HCT116 (cell line): ENCODE data around the gene SEMA3E. TPM values are rescaled to one million over a fixed set of nuclear protein-coding genes. Genes with fewer than 3 reads are reported as not detected.
"Not testable (repeated sequence)": the region's sequence is repeated elsewhere in the genome, so short reads cannot be mapped to it uniquely, and the experiment has no call there.

Experiments used
- ATAC-seq: fragments of 200-7000 bp; cut with Tn5 transposase; 2 replicates; pipeline ENCODE4 v1.9.1; 2020; ENCODE audit warnings: mild to moderate bottlenecking, moderate library complexity
- BruUV-seq: library from RNA; stranded (reverse); fragments of 400-500 nt; replicated peaks from 2 replicates; lab custom pipeline; 2021; lab: Mats Ljungman, UMichigan
- CTCF ChIA-PET: fragments of 300-600 bp; sonication (Branson Sonifier 250); formaldehyde crosslinking; loops from one replicate; lab custom pipeline; 2021; ENCODE audit warnings: antibody characterized with exemption; lab: Charles Lee
- POLR2A ChIA-PET: fragments of 300-600, 350-600 bp; sonication (Branson Sonifier 250); formaldehyde crosslinking; loops from one replicate; lab custom pipeline; 2021; ENCODE audit warnings: antibody characterized with exemption; lab: Charles Lee
- RAD21 ChIA-PET, 2 experiments: fragments of 300-600 bp; sonication (Branson Sonifier 250); formaldehyde crosslinking; loops; one replicate each; lab custom pipeline; 2023; ENCODE audit warnings: low total read pairs in 2 of 2; ENCODE audit not compliant: uncharacterized antibody in 2 of 2, unreplicated experiment in 2 of 2, low non-redundant PET in 1 of 2; lab: Charles Lee
- DNase-seq: peaks from one replicate; pipeline ENCODE4 v3.0.0-alpha.2; 2010; ENCODE audit warnings: low read depth, low spot score
- H2AFZ ChIP-seq: fragments of 200-600 bp; shearing (Covaris generic), sonication (generic); 2 replicates; pipeline ENCODE4 v1.6.1; 2017; ENCODE audit warnings: low read depth, mixed run types, mixed read lengths, antibody characterized with exemption, low read length; ENCODE audit not compliant: poor library complexity, severe bottlenecking
- H3K27ac ChIP-seq: 2 replicates; pipeline ENCODE4 v1.5.1; 2012; ENCODE audit warnings: low read depth, low read length
- H3K27me3 ChIP-seq: fragments of 200-600 bp; sonication (generic); 2 replicates; pipeline ENCODE4 v1.6.1; 2016; ENCODE audit warnings: mixed run types, low read length, mixed read lengths; ENCODE audit not compliant: insufficient read depth
- H3K36me3 ChIP-seq, 2 experiments: fragments of 200-500 bp in 1 of 2; fragments of 200-600 bp in 1 of 2; sonication (Bioruptor generic) in 1 of 2; sonication (generic) in 1 of 2; 2 replicates each; pipeline versions ENCODE4 v1.5.1 to v1.6.1; 2014 to 2016; ENCODE audit warnings: low read length in 2 of 2, inconsistent platforms in 1 of 2, mixed read lengths in 1 of 2, mixed run types in 1 of 2; ENCODE audit not compliant: insufficient read depth in 2 of 2, control insufficient read depth in 1 of 2
- H3K4me1 ChIP-seq, 2 experiments: fragments of 200-600 bp in 1 of 2; sonication (generic) in 1 of 2; 2 replicates each; pipeline versions ENCODE4 v1.5.1 to v1.6.1; 2012 to 2017; ENCODE audit warnings: low read length in 2 of 2, inconsistent platforms in 1 of 2, mild to moderate bottlenecking in 1 of 2, mixed read lengths in 1 of 2, mixed run types in 1 of 2, moderate library complexity in 1 of 2; ENCODE audit not compliant: insufficient read depth in 2 of 2, control insufficient read depth in 1 of 2
- H3K4me2 ChIP-seq: fragments of 200-600 bp; sonication (generic); 2 replicates; pipeline ENCODE4 v1.6.1; 2017; ENCODE audit warnings: mixed run types, low read length, mixed read lengths
- H3K4me3 ChIP-seq, 2 experiments: fragments of 200-600 bp in 1 of 2; sonication (generic) in 1 of 2; replicated peaks in 1 of 2; 2 replicates each; pipeline ENCODE4 v1.5.1; 2011 to 2016; ENCODE audit warnings: low read length in 2 of 2, control low read depth in 1 of 2, low read depth in 1 of 2, mild to moderate bottlenecking in 1 of 2, mixed read lengths in 1 of 2, mixed run types in 1 of 2
- H3K79me2 ChIP-seq: fragments of 200-600 bp; sonication (generic); 2 replicates; pipeline ENCODE4 v1.6.1; 2017; ENCODE audit warnings: mild to moderate bottlenecking, mixed run types, low read length, moderate library complexity, mixed read lengths; ENCODE audit not compliant: insufficient read depth
- H3K9ac ChIP-seq: fragments of 200-600 bp; sonication (generic); 2 replicates; pipeline ENCODE4 v1.6.1; 2016; ENCODE audit warnings: low read length, mixed read lengths
- H3K9me2 ChIP-seq: fragments of 200-600 bp; sonication (generic), shearing (Covaris generic); 2 replicates; pipeline ENCODE4 v1.6.1; 2017; ENCODE audit warnings: mixed run types, mild to moderate bottlenecking, moderate library complexity; ENCODE audit not compliant: insufficient read depth
- H3K9me3 ChIP-seq, 2 experiments: fragments of 200-500 bp in 1 of 2; fragments of 200-600 bp in 1 of 2; sonication (Bioruptor generic) in 1 of 2; sonication (generic) in 1 of 2; 2 replicates each; pipeline ENCODE4 v1.6.1; 2014 to 2017; ENCODE audit warnings: low read length in 2 of 2, mixed read lengths in 2 of 2, inconsistent platforms in 1 of 2, low read depth in 1 of 2, mild to moderate bottlenecking in 1 of 2, mixed run types in 1 of 2, moderate library complexity in 1 of 2; ENCODE audit not compliant: control insufficient read depth in 1 of 2, insufficient read depth in 1 of 2
- H4K20me1 ChIP-seq: fragments of 200-600 bp; sonication (generic), shearing (Covaris generic); 2 replicates; pipeline ENCODE4 v1.6.1; 2017; ENCODE audit warnings: mixed run types, mild to moderate bottlenecking, moderate library complexity; ENCODE audit not compliant: insufficient read depth
- CBX3 ChIP-seq: IDR thresholded peaks from 2 replicates; pipeline ENCODE4 v1.6.1; 2012; ENCODE audit warnings: low read depth
- CTCF ChIP-seq, 3 experiments: fragments of 200-600 bp in 1 of 3; sonication (generic) in 1 of 3; IDR thresholded peaks in 2 of 3; conservative IDR thresholded peaks in 1 of 3; 2 replicates each; pipeline ENCODE4 v1.5.1; 2012 to 2017; ENCODE audit warnings: low read depth in 2 of 3, low read length in 2 of 3, antibody characterized with exemption in 1 of 3, borderline replicate concordance in 1 of 3, control low read depth in 1 of 3, mild to moderate bottlenecking in 1 of 3, mixed read lengths in 1 of 3, mixed run types in 1 of 3, moderate library complexity in 1 of 3; ENCODE audit not compliant: insufficient read depth in 1 of 3
- POLR2A ChIP-seq: IDR thresholded peaks from 2 replicates; pipeline ENCODE4 v1.7.0; 2011; ENCODE audit warnings: borderline replicate concordance; ENCODE audit not compliant: insufficient read depth, insufficient read length; ENCODE audit errors: extremely low read depth
- POLR2AphosphoS5 ChIP-seq: IDR thresholded peaks from 2 replicates; pipeline ENCODE4 v1.6.1; 2011; ENCODE audit warnings: mild to moderate bottlenecking, low read depth, low read length, moderate library complexity
- RAD21 ChIP-seq: IDR thresholded peaks from 2 replicates; pipeline ENCODE4 v1.6.1; 2012; ENCODE audit warnings: low read depth, mild to moderate bottlenecking
- SP1 ChIP-seq: IDR thresholded peaks from 2 replicates; pipeline ENCODE4 v1.6.1; 2012; ENCODE audit warnings: low read depth
- SRF ChIP-seq: IDR thresholded peaks from 2 replicates; pipeline ENCODE4 v1.6.1; 2012; ENCODE audit warnings: low read depth
- ZNF274 ChIP-seq: fragments of 200-500 bp; sonication (Bioruptor generic); IDR thresholded peaks from 2 replicates; pipeline ENCODE4 v1.6.1; 2014; ENCODE audit warnings: mild to moderate bottlenecking, low read depth, low read length, inconsistent platforms
- intact Hi-C: fragments of 100-400 bp; cut with micrococcal nuclease; formaldehyde crosslinking; loops from 2 replicates; pipeline ENCODE4 v1.10.0; 2022
- total RNA-seq: library from RNA; stranded (reverse); gene quantifications from one replicate; pipeline ENCODE4 v1.2.1, GENCODE V29; 2021; ENCODE audit not compliant: unreplicated experiment
- TF ChIP-seq, protein P1 (sequence below): IDR thresholded peaks from 2 replicates; pipeline ENCODE4 v1.6.1; 2012

Gene SEMA3E
- total RNA-seq, 1 experiment from 2014 or later = 1.6 TPM

DNA sequence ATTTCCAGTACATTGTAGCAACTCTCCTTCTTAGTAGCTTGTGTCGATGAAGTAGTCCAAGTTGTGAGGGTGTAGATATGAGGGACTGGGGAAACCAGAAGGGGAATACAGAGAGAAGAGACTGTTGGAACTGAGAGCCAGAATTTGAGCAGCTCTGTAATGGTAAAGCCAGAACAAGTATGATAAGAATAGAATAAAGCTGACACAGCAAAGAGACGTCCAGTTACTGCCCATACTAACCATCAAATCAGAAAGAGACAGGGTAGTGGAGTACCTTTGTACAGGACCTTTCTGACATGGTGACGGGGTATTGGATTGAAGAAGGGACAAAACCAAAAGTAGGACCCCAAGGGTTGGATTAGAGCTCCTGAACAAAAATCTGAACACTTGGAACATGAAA, 206.0 kb downstream of the SEMA3E start:
- ChIA-PET POLR2A (no interaction called here), RAD21 (no interaction called here), CTCF (no interaction called here)
- no peak for TF ChIP-seq CTCF (IDR thresholded peaks at IDR 0.05 in 2 of 3, conservative IDR thresholded peaks at IDR 0.05 in 1 of 3; ENCODE audit: borderline replicate concordance in 1 of 3, insufficient read depth in 1 of 3, low read depth in 2 of 3, low read length in 2 of 3)
- TF ChIP-seq, protein P1, sequence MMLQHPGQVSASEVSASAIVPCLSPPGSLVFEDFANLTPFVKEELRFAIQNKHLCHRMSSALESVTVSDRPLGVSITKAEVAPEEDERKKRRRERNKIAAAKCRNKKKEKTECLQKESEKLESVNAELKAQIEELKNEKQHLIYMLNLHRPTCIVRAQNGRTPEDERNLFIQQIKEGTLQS = no peak
- TF ChIP-seq ZNF274 = no peak
- no peak for TF ChIP-seq CBX3
- no peak for TF ChIP-seq POLR2A
- Histone ChIP-seq H3K4me3 (no peak overlapping the region), H3K9me3 (no peaks in the 10 kb centered on the region), H3K27me3 (no peaks in the 10 kb centered on the region), H3K27ac (no peak overlapping the region), H2AFZ (no peak overlapping the region), H3K36me3 (no peaks in the 10 kb centered on the region), H3K79me2 (no peaks in the 10 kb centered on the region), H4K20me1 (no peaks in the 10 kb centered on the region), H3K9me2 (no peaks in the 10 kb centered on the region), H3K4me2 (no peak overlapping the region), H3K9ac (no peak overlapping the region), H3K4me1 (no peaks in the 10 kb centered on the region)
- ATAC-seq (no peak), DNase-seq (no peak)
- no TSS peak for BruUV-seq
- intact Hi-C loops = no loop called here

- Histone ChIP-seq H3K4me2 (no peak overlapping the region), H3K27me3 (no peaks in the 10 kb centered on the region), H3K4me3 (no peak overlapping the region), H3K27ac (no peak overlapping the region), H3K36me3 (no peaks in the 10 kb centered on the region), H3K9ac (no peak overlapping the region), H3K9me2 (no peaks in the 10 kb centered on the region), H3K79me2 (no peaks in the 10 kb centered on the region), H3K9me3 (no peaks in the 10 kb centered on the region), H3K4me1 (no peaks in the 10 kb centered on the region), H2AFZ (no peak overlapping the region), H4K20me1 (no peaks in the 10 kb centered on the region)
- POLR2A ChIA-PET = no interaction called here
- no peak for TF ChIP-seq SRF
- TF ChIP-seq SP1 = no peak
- TF ChIP-seq POLR2AphosphoS5 = no peak
- no peak for TF ChIP-seq POLR2A
- no peak for TF ChIP-seq RAD21
- intact Hi-C loops = no loop called here
- RAD21 ChIA-PET = no interaction called here
- ATAC-seq (no peak), DNase-seq (no peak)
- BruUV-seq = no TSS peak
- CTCF ChIA-PET = no interaction called here
Observed at GRCh38 chr7:83439026-83439425, 209.9 kb downstream of the SEMA3E start.

- intact Hi-C loops, H3K4me3 ChIP-seq, H3K9ac ChIP-seq, H3K36me3 ChIP-seq, H3K79me2 ChIP-seq, RAD21 ChIA-PET, POLR2A ChIA-PET, H3K9me3 ChIP-seq, H4K20me1 ChIP-seq, H3K4me1 ChIP-seq, H3K4me2 ChIP-seq, H2AFZ ChIP-seq, BruUV-seq, H3K9me2 ChIP-seq, ATAC-seq, CTCF ChIA-PET, H3K27ac ChIP-seq, H3K27me3 ChIP-seq, DNase-seq: not testable (repeated sequence)
Observed at GRCh38 chr7:83430289-83430688, 218.7 kb downstream of the SEMA3E start.
